GM12878 (cell line): ENCODE data around the gene MNT. TPM values are rescaled to one million over a fixed set of nuclear protein-coding genes. Genes with fewer than 3 reads are reported as not detected.

ENCODE experiments used
- ATAC-seq: fragments of 200-7000 bp; cut with Tn5 transposase; 3 replicates; pipeline ENCODE4 v1.9.1; 2020; ENCODE audit warnings: mild to moderate bottlenecking, moderate library complexity
- BruUV-seq: library from RNA; stranded (reverse); fragments of 400-500 nt; replicated peaks from 2 replicates; lab custom pipeline; 2021; lab: Mats Ljungman, UMichigan
- CTCF ChIA-PET: fragments of 300-600 bp; sonication (Branson Sonifier 250); formaldehyde crosslinking; extraction: SDS; loops from one replicate; lab custom pipeline; 2021; ENCODE audit warnings: inconsistent platforms; lab: Yijun Ruan, JAX
- POLR2A ChIA-PET: fragments of 350-600 bp; formaldehyde crosslinking; extraction: SDS; loops from one replicate; lab custom pipeline; 2021; ENCODE audit warnings: inconsistent platforms; lab: Charles Lee
- RAD21 ChIA-PET: fragments of 300-600 bp; sonication (Branson Sonifier 250); formaldehyde crosslinking; loops from one replicate; lab custom pipeline; 2023; ENCODE audit warnings: antibody characterized with exemption; ENCODE audit not compliant: unreplicated experiment; lab: Charles Lee
- SMC1A ChIA-PET: fragments of 300-600 bp; sonication (Branson Sonifier 250); formaldehyde crosslinking; loops from one replicate; lab custom pipeline; 2023; ENCODE audit not compliant: unreplicated experiment, uncharacterized antibody; lab: Charles Lee
- DNase-seq: peaks from one replicate; pipeline ENCODE4 v3.0.0-alpha.2; 2011; ENCODE audit warnings: low read depth, low spot score
- FAIRE-seq: peaks from 3 replicates; lab custom pipeline; 2011; peaks lifted over from hg19 to GRCh38; lab: Jason Lieb, UNC
- H2AFZ ChIP-seq: 2 replicates; pipeline ENCODE4 v1.6.0; 2011; ENCODE audit warnings: low read depth, low read length, control low read depth; ENCODE audit not compliant: control insufficient read depth
- H3K27ac ChIP-seq: 2 replicates; pipeline ENCODE4 v1.5.1; 2011; ENCODE audit warnings: control low read depth; ENCODE audit not compliant: control insufficient read depth, insufficient read depth
- H3K27me3 ChIP-seq, 2 experiments: replicated peaks in 1 of 2; 2 replicates each; pipeline versions ENCODE4 v1.6.0 to v1.6.1; 2011; ENCODE audit warnings: low read length in 1 of 2; ENCODE audit not compliant: control insufficient read depth in 2 of 2, insufficient read depth in 2 of 2
- H3K36me3 ChIP-seq, 2 experiments: 2 replicates each; pipeline ENCODE4 v1.5.1; 2011; ENCODE audit warnings: low read length in 1 of 2; ENCODE audit not compliant: control insufficient read depth in 2 of 2, insufficient read depth in 2 of 2
- H3K4me1 ChIP-seq: 2 replicates; pipeline ENCODE4 v1.6.1; 2011; ENCODE audit warnings: mild to moderate bottlenecking, low read length, moderate library complexity, mixed read lengths; ENCODE audit not compliant: control insufficient read depth, insufficient read depth
- H3K4me2 ChIP-seq: 2 replicates; pipeline ENCODE4 v1.6.0; 2011; ENCODE audit warnings: control low read depth; ENCODE audit not compliant: control insufficient read depth, insufficient read depth
- H3K4me3 ChIP-seq: fragments of 200-600 bp; sonication (generic); 2 replicates; pipeline ENCODE4 v1.5.1; 2016
- H3K79me2 ChIP-seq: 2 replicates; pipeline ENCODE4 v1.6.0; 2011; ENCODE audit warnings: low read length; ENCODE audit not compliant: control insufficient read depth, insufficient read depth
- H3K9ac ChIP-seq: 2 replicates; pipeline ENCODE4 v1.8.0; 2011; ENCODE audit warnings: low read length, control low read depth, mixed read lengths; ENCODE audit not compliant: control insufficient read depth, insufficient read depth
- H3K9me3 ChIP-seq: replicated peaks from 3 replicates; pipeline ENCODE4 v1.5.1; 2011; ENCODE audit warnings: mild to moderate bottlenecking, low read length; ENCODE audit not compliant: control insufficient read depth, insufficient read depth
- H4K20me1 ChIP-seq: 2 replicates; pipeline ENCODE4 v1.6.0; 2011; ENCODE audit not compliant: control insufficient read depth, insufficient read depth
- BCL11A ChIP-seq: IDR thresholded peaks from 2 replicates; pipeline ENCODE4 v1.6.1; 2011; ENCODE audit warnings: low read depth, low read length
- BCL3 ChIP-seq: IDR thresholded peaks from 2 replicates; pipeline ENCODE4 v1.6.1; 2011; ENCODE audit warnings: borderline replicate concordance, low read depth, mild to moderate bottlenecking, moderate library complexity, low read length; ENCODE audit not compliant: insufficient read depth, poor library complexity, severe bottlenecking
- CHD2 ChIP-seq: IDR thresholded peaks from 2 replicates; pipeline ENCODE4 v1.6.1; 2011; ENCODE audit warnings: low read depth, low read length, improper control_type of control experiment, borderline replicate concordance
- CREB1 ChIP-seq: IDR thresholded peaks from 2 replicates; pipeline ENCODE4 v1.6.1; 2012; ENCODE audit warnings: low read depth, mild to moderate bottlenecking, inconsistent platforms
- EGR1 ChIP-seq, 2 experiments: IDR thresholded peaks; 1 replicate in 1 of 2; 2 replicates in 1 of 2; pipeline ENCODE4 v1.6.1; 2011 to 2012; ENCODE audit warnings: low read depth in 2 of 2, low read length in 2 of 2, borderline replicate concordance in 1 of 2, mild to moderate bottlenecking in 1 of 2, moderate library complexity in 1 of 2
- EP300 ChIP-seq, 2 experiments: fragments of 150-350 bp in 1 of 2; IDR thresholded peaks; 2 replicates each; pipeline ENCODE4 v1.6.1; 2011 to 2012; ENCODE audit warnings: low read depth in 2 of 2, low read length in 2 of 2, borderline replicate concordance in 1 of 2, improper control_type of control experiment in 1 of 2, inconsistent platforms in 1 of 2; ENCODE audit not compliant: control insufficient read depth in 1 of 2
- HDGF ChIP-seq: fragments of 450-650 bp; IDR thresholded peaks from 2 replicates; pipeline ENCODE4 v1.6.1; 2016; ENCODE audit warnings: antibody characterized with exemption
- JUND ChIP-seq: IDR thresholded peaks from 2 replicates; pipeline ENCODE4 v1.6.1; 2012; ENCODE audit warnings: low read depth, mild to moderate bottlenecking, low read length, improper control_type of control experiment, moderate library complexity
- MXI1 ChIP-seq: fragments of 150-350 bp; IDR thresholded peaks from 2 replicates; pipeline ENCODE4 v1.6.1; 2011; ENCODE audit warnings: low read depth, mild to moderate bottlenecking, inconsistent platforms, low read length, improper control_type of control experiment
- RFX5 ChIP-seq: IDR thresholded peaks from 2 replicates; pipeline ENCODE4 v1.6.1; 2011; ENCODE audit warnings: low read depth, low read length, improper control_type of control experiment
- RUNX3 ChIP-seq: IDR thresholded peaks from 2 replicates; pipeline ENCODE4 v1.6.1; 2012; ENCODE audit warnings: low read length, inconsistent platforms
- SUPT20H ChIP-seq: IDR thresholded peaks from 2 replicates; pipeline ENCODE4 v1.6.1; 2011; ENCODE audit warnings: low read depth, mild to moderate bottlenecking, low read length, moderate library complexity, borderline replicate concordance; ENCODE audit not compliant: control insufficient read depth
- YBX1 ChIP-seq: fragments of 450-650 bp; IDR thresholded peaks from 2 replicates; pipeline ENCODE4 v1.6.1; 2016; ENCODE audit warnings: antibody characterized with exemption
- YY1 ChIP-seq: IDR thresholded peaks from 2 replicates; pipeline ENCODE4 v1.6.1; 2011; ENCODE audit warnings: low read depth, mild to moderate bottlenecking, low read length
- ZBED1 ChIP-seq: IDR thresholded peaks from 2 replicates; pipeline ENCODE4 v1.6.1; 2016; ENCODE audit warnings: borderline replicate concordance
- WGBS: methylation state at CpG from one replicate; pipeline ENCODE4 v1.1.6; 2016; ENCODE audit warnings: low lambda C conversion rate; ENCODE audit not compliant: insufficient replicate concordance, insufficient coverage; ENCODE audit errors: missing lambda C conversion rate; 5-methylcytosine and 5-hydroxymethylcytosine counted together
- in situ Hi-C: fragments of 300-500 bp; cut with MboI; formaldehyde crosslinking; loops from 9 replicates; pipeline ENCODE4 v1.14.3; 2018; ENCODE audit warnings: mixed read lengths
- intact Hi-C: fragments of 100-400 bp; cut with micrococcal nuclease; formaldehyde crosslinking; loops from one replicate; pipeline ENCODE4 v1.14.2; 2022; ENCODE audit not compliant: unreplicated experiment
- polyA plus RNA-seq, 11 experiments: library from polyadenylated mRNA; depleted of rRNA in 4 of 11; unstranded in 6 of 11; stranded (reverse) in 5 of 11; fragments of >200 nt; fragmentation: Nextera tagmentation in 4 of 11; fragmentation: Illumina TruSeq in 1 of 11; extraction: Ambion mirVana in 4 of 11; extraction: Trizol in 1 of 11; gene quantifications; 1 replicate in 1 of 11; 2 replicates in 10 of 11; pipeline versions ENCODE4 v1.2.1 to v1.2.3, GENCODE V29; 2011 to 2016; ENCODE audit warnings: inconsistent platforms in 2 of 11, missing spikeins in 2 of 11, low read depth in 1 of 11
- total RNA-seq, 4 experiments: library from RNA; depleted of rRNA in 3 of 4; stranded (reverse); fragments of >200 nt in 3 of 4; fragmentation: Illumina TruSeq in 1 of 4; extraction: Trizol in 1 of 4; gene quantifications; 2 replicates each; pipeline versions ENCODE4 v1.2.1 to v1.2.3, GENCODE V29; 2013 to 2021

Gene MNT
- total and polyA plus RNA-seq, 10 of the 15 experiments (the other 5 are each of a cell fraction or from before 2014, with no cell fraction given): 0.31 to 15.9 (median 3.8) TPM

- Histone ChIP-seq H3K4me2 (no peak overlapping the region), H3K4me1 (no peaks in the 10 kb centered on the region), H3K9me3 (no peaks in the 10 kb centered on the region)
- in situ Hi-C loops: no loop called here
- FAIRE-seq: no peak
- ChIA-PET POLR2A (no interaction called here), CTCF (interaction anchor here (1.0 kb wide), 1 partner anchor 10 kb away, joined by 3 read pairs; no protein-coding TSS in a partner anchor), SMC1A (no interaction called here)
- TF ChIP-seq BCL3: no peak
- no peak for TF ChIP-seq YY1
- no peak for TF ChIP-seq YBX1
- no peak for TF ChIP-seq CHD2
- TF ChIP-seq RFX5: no peak
- TF ChIP-seq RUNX3: no peak
- TF ChIP-seq JUND: no peak
- no peak for TF ChIP-seq EP300 (IDR thresholded peaks at IDR 0.05; ENCODE audit: borderline replicate concordance in 1 of 2, control insufficient read depth in 1 of 2, low read depth in 2 of 2, low read length in 2 of 2)
- no peak for TF ChIP-seq HDGF
- no peak for TF ChIP-seq EGR1 (IDR thresholded peaks at IDR 0.05; ENCODE audit: borderline replicate concordance in 1 of 2, low read depth in 2 of 2, low read length in 2 of 2)
- TF ChIP-seq MXI1: no peak
- no peak for TF ChIP-seq BCL11A
- no peak for TF ChIP-seq CREB1
- no peak for TF ChIP-seq ZBED1
- TF ChIP-seq SUPT20H: no peak
- TF ChIP-seq, all 136 proteins: peak for 0
- Histone ChIP-seq H3K4me3 (no peak overlapping the region), H3K27ac (no peak overlapping the region), H3K9ac (no peak overlapping the region), H4K20me1 (no peaks in the 10 kb centered on the region), H3K27me3 (no peaks in the 10 kb centered on the region), H3K36me3 (no peaks in the 10 kb centered on the region; a peak in 3 of 4 replicates), H3K79me2 (no peaks in the 10 kb centered on the region), H2AFZ (no peak overlapping the region)
- DNase-seq (no peak), ATAC-seq (no peak)
- RAD21 ChIA-PET: no interaction called here
- no TSS peak for BruUV-seq
- intact Hi-C loops: no loop called here
- WGBS: 94% methylated on average over 11 of the region's 19 CpGs
Observed at GRCh38 chr17:2362416-2362815, 38.4 kb downstream of the MNT start.
